NCI-H2081 treated with DMSO at 0.1 percent for 48 hours (cell line): ENCODE data around the gene TEX28.
"Not testable (repeated sequence)": the region's sequence is repeated elsewhere in the genome, so short reads cannot be mapped to it uniquely, and the experiment has no call there.

ENCODE experiments used
- DNase-seq: peaks from one replicate; lab custom pipeline; 2025; lab: John Stamatoyannopoulos, UW

TEX28 gene

DNA sequence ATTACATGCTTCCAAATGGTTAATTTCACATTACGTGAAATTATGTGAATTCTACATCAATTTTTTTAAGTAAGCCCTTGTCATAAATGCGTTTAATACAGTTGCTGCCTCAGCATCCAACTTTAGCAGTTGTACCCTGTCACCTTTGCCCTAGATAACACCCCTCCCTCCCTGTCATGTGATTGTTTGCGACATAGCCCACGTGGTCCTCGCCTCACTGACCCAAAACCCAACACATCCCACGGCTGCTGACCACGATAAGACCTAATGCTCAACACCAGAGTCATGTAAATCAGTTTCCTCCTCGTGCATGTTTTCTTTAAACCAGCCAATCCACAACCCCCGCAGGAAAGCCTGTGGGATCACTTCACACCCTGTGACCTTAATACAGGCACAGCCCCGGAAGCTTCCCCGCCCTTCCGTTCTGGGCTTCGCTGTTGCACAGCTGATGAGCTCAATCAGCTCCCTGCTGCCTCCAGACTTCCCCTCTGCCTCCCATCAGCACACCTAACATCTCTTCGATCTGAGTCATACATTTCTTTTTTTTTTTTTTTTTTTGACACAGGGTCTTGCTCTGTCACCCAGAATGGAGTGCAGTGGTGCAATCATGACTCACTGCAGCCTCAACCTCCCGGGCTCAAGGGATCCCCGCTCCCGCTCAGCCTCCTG is 47.4 kb downstream of the TEX28 start:
- DNase-seq: not testable (repeated sequence)

DNA sequence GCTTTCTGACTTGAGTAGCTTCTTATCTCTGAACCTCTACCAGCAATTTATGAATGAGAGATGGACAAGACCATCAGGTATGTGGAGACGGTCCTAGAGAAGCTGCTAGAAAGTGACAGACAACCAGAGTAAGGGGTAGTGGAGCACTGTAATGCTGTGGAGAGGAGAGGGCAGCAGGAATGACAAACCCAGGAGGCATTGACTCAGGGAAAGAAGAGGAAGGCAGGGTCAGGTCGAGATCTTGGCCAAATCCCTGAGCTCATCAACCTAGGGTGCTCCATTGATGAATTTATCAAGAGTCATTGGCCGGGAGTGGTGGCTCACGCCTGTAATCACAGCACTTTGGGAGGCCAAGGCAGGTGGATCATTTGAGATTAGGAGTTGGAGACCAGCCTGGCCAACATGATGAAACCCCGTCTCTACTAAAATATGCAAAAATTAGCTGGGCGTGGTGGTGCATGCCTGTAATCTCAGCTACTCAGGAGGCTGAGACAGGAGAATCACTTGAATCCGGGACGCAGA is 54.9 kb downstream of the TEX28 start:
- DNase-seq: not testable (repeated sequence)

DNA sequence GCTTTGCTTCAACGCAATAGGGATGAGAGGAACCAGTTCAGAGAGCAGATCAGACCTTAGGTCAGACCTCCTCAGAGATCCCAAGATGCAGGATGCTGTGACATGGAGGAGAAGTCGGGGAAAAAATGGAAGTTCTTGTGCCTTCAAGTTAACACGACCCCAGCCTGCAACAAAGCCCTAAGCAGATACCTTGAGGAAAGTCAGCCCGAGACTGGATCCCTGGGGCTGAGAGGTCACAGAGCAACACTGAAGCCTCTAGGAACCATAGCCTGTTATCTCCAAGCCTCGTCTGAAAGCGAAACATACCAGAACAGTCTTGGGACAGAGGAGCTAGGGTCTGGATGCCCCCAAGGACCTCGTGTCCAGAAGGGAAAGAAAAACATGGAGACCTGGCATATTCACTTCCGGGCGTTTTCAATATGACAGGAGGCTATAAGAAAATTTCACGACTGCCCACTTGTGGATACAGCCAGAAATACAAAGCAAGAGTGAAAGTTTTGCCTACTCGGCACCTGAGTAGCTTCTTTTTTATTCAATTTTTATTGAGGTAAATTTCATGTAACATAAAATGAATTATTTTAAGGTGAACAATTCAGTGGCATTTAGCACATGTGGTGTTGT is 55.9 kb downstream of the TEX28 start:
- not testable (repeated sequence) for DNase-seq

DNA sequence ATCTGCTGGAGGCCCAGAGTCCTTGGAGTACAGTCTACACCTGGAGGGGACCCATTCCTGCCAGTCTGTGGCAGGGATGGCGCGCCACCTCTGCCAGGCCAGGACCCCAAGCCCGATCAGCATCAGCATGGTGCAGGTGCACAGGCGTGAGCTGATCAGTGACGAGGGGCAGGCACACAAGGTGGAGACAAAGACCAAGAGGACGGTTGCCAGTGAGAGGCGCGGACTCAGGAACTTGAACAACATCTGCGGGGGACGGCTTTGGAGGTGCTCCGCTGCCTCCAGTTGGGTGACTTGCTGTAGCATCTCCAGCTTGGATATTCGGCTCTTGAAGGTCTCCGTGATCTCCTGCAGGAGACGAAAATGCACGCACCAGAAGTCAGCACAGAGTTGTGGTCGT is 61.3 kb downstream of the TEX28 start:
- DNase-seq: not testable (repeated sequence)

DNA sequence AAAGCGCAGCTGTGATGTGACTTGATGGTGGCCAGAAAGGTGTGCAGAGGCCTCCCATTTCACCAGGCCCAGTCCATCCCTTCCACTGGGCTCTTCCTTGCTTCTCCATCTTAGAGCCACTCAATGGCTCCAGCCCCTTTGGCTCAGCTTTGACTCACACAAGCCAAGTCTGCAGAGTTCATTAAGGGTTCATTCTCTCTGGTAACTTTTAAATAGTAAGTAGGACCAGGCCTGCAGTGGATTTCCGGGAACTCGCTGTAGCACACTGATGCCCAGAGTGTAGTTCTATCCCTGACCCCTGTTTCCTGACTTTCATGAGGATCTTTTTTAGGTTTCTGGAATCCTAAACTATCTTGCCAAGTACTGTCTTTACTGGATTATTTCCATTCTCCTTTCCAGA is 63.5 kb downstream of the TEX28 start:
- DNase-seq: not testable (repeated sequence)

DNA sequence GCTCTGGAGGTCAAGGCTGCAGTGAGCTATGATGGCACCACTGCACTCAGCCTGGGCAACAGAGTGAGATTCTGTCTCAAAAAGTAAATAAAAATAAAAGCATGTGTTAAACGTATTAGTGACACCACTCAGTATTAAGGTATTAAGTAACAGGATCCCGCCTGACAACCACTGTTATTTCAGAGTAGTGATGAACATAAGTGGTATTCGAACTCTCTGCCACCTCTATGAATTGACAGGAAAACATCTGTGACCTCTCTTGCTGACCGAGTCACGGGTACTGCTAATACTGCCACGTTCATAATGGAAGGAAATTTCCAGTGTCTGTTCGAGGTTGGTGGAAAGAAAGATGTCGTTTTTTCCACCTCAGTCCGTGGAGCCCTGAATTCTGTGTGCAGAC is 68.2 kb downstream of the TEX28 start:
- not testable (repeated sequence) for DNase-seq

DNA sequence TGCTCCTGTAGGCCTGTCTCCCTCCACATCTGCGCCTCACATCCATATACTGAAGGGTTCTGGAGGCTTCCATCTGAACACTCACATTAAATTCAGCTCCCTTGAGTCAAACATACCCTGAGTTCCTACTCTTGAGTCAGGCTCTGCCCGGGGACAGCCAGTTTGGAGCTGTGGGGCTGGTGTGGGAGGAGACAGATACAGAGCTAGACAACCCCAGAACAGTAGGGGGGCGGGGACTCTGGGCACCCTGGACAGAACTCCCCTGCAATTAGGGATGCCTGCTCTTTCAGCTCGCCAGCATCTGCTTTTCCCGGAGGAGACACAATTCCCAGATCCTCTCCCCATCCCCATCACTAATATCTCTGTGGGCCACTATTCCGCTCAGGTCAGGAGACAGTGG is 69.6 kb downstream of the TEX28 start:
- not testable (repeated sequence) for DNase-seq
